ENCODE measurements around the gene ZNF397.

Gene ZNF397

GRCh38 chr18:35306588-35307250, 65.9 kb downstream of the ZNF397 start:
- DNase-seq: no peak
